A673 (cell line): Measurements from ENCODE around the gene NOTCH3.

Experiments
- EZH2 ChIP-seq: fragments of 200-600 bp; sonication (generic); IDR thresholded peaks from 2 replicates; pipeline ENCODE4 v1.6.1; 2017; ENCODE audit warnings: borderline replicate concordance, low read depth, mild to moderate bottlenecking, mixed read lengths, antibody characterized with exemption, low read length; ENCODE audit not compliant: poor library complexity, severe bottlenecking
- TF ChIP-seq, protein P1 (sequence below): fragments of 300-800, 200-600 bp; sonication (generic); conservative IDR thresholded peaks from 2 replicates; pipeline ENCODE4 v1.5.1; 2017; ENCODE audit warnings: low read depth, mild to moderate bottlenecking, antibody characterized with exemption, low read length, moderate library complexity, mixed read lengths

DNA sequence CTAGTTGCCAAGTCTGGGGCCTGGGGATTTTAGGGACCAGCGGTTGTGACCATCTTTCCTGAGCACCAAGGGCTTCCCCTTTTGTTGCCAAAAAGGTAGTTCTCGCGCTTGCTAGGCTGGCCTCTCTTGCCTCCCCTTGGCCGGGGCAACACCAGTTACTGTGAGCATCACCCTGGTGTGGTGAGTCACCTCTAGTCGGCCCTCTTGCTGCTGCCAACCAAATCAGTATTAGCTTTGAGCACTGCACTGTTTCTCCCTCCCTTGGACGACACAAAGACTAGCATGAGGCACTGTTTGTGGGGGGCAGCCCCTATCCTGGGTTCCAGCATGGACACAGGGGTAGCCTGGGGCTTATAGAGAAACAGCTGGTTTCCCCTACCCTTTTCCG lies 86.6 kb downstream of the NOTCH3 start:
- TF ChIP-seq, protein P1, sequence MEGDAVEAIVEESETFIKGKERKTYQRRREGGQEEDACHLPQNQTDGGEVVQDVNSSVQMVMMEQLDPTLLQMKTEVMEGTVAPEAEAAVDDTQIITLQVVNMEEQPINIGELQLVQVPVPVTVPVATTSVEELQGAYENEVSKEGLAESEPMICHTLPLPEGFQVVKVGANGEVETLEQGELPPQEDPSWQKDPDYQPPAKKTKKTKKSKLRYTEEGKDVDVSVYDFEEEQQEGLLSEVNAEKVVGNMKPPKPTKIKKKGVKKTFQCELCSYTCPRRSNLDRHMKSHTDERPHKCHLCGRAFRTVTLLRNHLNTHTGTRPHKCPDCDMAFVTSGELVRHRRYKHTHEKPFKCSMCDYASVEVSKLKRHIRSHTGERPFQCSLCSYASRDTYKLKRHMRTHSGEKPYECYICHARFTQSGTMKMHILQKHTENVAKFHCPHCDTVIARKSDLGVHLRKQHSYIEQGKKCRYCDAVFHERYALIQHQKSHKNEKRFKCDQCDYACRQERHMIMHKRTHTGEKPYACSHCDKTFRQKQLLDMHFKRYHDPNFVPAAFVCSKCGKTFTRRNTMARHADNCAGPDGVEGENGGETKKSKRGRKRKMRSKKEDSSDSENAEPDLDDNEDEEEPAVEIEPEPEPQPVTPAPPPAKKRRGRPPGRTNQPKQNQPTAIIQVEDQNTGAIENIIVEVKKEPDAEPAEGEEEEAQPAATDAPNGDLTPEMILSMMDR = no peak
- TF ChIP-seq EZH2 = no peak
